HUES64 (cell line): Measurements from ENCODE around the gene ABCD3.
"Not testable (repeated sequence)": the region's sequence is repeated elsewhere in the genome, so short reads cannot be mapped to it uniquely, and the experiment has no call there.

Source experiments
- H3K27ac ChIP-seq: 2 replicates; pipeline ENCODE4 v1.7.0; 2013; ENCODE audit warnings: low read depth, low read length, inconsistent platforms
- H3K27me3 ChIP-seq: 2 replicates; pipeline ENCODE4 v1.6.1; 2013; ENCODE audit warnings: mild to moderate bottlenecking, low read length; ENCODE audit not compliant: insufficient read depth
- H3K36me3 ChIP-seq: 2 replicates; pipeline ENCODE4 v1.6.1; 2013; ENCODE audit warnings: mild to moderate bottlenecking, low read length; ENCODE audit not compliant: insufficient read depth
- H3K4me1 ChIP-seq: 2 replicates; pipeline ENCODE4 v1.6.1; 2013; ENCODE audit warnings: mild to moderate bottlenecking, low read length, moderate library complexity; ENCODE audit not compliant: insufficient read depth
- H3K4me3 ChIP-seq: 2 replicates; pipeline ENCODE4 v1.5.1; 2013; ENCODE audit warnings: mild to moderate bottlenecking, low read length, moderate library complexity
- H3K9ac ChIP-seq: 2 replicates; pipeline ENCODE4 v1.6.1; 2013; ENCODE audit warnings: mild to moderate bottlenecking, low read depth, low read length
- H3K9me3 ChIP-seq: 2 replicates; pipeline ENCODE4 v1.6.1; 2013; ENCODE audit warnings: low read depth, low read length; ENCODE audit not compliant: insufficient read depth
- WGBS: fragments of 150-250, 120-280 bp; methylation state at CpG from one replicate; pipeline ENCODE4 v1.1.7; 2013; ENCODE audit warnings: missing lambda C conversion rate; 5-methylcytosine and 5-hydroxymethylcytosine counted together

The ABCD3 gene

DNA sequence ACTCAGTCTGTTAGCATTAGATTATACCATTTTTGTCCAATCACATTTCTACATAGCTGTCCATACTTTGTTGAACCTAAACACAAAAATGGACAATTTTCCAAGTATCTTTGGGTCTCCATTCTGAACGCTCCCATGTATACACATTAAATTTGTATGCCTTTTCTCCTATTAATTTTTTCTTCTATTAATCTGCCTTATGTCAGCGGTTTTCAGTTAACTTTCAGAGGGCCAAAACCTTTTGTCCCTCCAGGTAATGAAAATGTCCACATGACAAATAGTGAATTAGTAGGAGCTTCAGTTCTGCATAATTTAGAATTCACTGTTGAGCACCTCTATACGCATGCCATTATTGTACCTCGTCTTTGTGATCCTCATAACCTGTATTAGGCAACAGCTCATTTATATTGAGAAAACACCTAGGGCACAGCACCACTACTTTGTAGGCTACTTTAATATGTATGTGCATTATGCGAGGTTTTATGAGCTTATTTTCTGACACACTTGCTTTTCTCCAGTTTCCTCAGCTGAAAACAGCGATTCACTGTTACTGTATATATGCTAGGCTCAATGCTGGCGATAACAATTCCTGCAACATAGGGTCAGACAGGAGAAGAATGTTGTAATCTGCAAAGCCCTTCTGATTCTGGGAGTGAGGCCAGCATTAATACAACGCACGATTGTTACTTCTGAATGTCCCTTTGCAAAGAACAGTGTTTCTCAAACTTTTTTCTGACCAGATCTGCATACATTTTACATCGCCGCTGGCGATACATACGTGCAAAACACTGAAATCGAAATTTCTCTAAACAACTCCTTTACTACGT is 1.1 kb upstream of the ABCD3 start:
- Histone ChIP-seq H3K9ac (peak overlapping the region; percentile 75; the same call in 1 of the 2 replicates), H3K9me3 (no peaks in the 10 kb centered on the region), H3K4me3 (peak overlapping the region; percentile 70), H3K36me3 (no peaks in the 10 kb centered on the region), H3K4me1 (peaks cover 12% of the 10 kb centered on the region; the same call in 1 of the 2 replicates), H3K27me3 (peaks cover 27% of the 10 kb centered on the region), H3K27ac (no peak overlapping the region)
- WGBS: 76% methylated on average over 15 of the region's 15 CpGs

DNA sequence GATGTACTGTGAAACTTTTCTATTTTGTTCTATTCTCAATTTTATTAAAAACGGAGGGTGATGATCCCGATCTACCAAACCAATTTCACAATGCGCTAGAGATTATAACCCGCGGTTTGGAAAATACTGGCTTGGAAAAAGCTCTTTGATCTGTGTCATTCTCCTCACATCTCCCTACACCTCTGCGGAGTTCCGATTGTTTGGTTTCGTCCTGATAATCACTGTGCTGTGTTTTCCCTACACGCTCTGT is 536 bp upstream of the ABCD3 start:
- peak overlapping the region; percentile 75 for H3K9ac ChIP-seq
- H3K4me3 ChIP-seq: peak overlapping the region; percentile 70
- no peaks in the 10 kb centered on the region for H3K9me3 ChIP-seq
- peaks cover 27% of the 10 kb centered on the region for H3K27me3 ChIP-seq
- WGBS: 8% methylated on average over 9 of the region's 9 CpGs
- H3K27ac ChIP-seq: peak overlapping the region; percentile 16; the same call in 1 of the 2 replicates
- H3K36me3 ChIP-seq: no peaks in the 10 kb centered on the region
- peaks cover 12% of the 10 kb centered on the region; the same call in 1 of the 2 replicates for H3K4me1 ChIP-seq

DNA sequence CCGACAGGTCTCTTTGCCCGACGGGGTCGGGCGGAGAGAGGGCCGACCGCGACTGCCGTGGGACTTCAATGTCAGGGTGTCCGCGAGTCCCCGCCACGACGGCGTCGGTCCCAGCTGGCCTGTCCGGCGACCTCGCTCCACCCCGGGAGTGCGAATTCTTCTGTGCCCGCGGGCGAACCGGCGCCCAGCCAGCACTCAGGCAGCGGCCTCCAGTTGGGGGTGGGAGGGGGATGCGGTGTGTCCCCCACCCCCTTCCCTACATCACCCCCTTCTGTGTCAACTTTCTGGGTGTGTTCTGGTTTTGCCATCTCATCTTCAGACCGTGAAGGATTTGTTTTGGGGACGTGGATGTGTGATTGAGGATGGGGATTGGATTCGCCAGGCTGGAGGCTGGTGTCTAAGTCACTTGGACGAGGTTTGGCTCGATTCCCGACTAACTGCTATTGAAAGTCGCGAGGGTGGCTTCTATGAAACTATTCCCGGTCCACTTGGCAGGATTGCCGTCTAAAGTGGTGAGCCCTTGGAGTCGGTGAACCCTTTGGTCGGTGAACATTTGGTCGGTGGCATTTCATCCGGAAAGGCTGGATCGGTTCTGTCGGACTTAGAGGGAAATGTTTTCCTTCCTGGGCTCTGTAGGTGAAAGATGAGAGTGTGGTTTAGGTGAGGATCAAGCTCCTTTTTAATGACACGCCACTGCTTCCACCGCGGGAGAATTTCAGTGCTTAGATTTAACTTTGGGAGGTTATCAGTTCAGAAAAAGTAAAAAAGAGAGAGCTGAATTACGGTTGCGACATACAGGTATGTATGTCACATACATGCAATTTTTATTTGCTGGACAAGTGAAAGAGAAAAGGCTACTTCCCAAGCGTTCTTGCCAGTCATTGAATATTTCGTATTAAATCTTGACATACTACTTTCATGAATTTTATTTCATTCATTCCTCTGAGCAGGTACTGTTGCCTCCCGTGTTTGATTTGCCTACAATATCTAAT is 771 bp downstream of the ABCD3 start:
- Histone ChIP-seq H3K36me3 (no peaks in the 10 kb centered on the region), H3K9ac (peak overlapping the region; percentile 75), H3K4me3 (peak overlapping the region; percentile 70), H3K4me1 (peaks cover 12% of the 10 kb centered on the region; the same call in 1 of the 2 replicates), H3K9me3 (no peaks in the 10 kb centered on the region), H3K27ac (peak overlapping the region; percentile 70; the same call in 1 of the 2 replicates), H3K27me3 (peaks cover 27% of the 10 kb centered on the region)
- 5% methylated on average over 44 of the region's 52 CpGs for WGBS

GRCh38 chr1:94422115-94422820 is 4.1 kb downstream of the ABCD3 start:
- Histone ChIP-seq H3K4me3 (no peak overlapping the region), H3K9ac (no peak overlapping the region), H3K4me1 (peaks cover 14% of the 10 kb centered on the region; the same call in 1 of the 2 replicates), H3K27me3 (peaks cover 22% of the 10 kb centered on the region), H3K36me3 (no peaks in the 10 kb centered on the region), H3K27ac (no peak overlapping the region), H3K9me3 (no peaks in the 10 kb centered on the region)
- WGBS: 91% methylated on average over 8 of the region's 8 CpGs

DNA sequence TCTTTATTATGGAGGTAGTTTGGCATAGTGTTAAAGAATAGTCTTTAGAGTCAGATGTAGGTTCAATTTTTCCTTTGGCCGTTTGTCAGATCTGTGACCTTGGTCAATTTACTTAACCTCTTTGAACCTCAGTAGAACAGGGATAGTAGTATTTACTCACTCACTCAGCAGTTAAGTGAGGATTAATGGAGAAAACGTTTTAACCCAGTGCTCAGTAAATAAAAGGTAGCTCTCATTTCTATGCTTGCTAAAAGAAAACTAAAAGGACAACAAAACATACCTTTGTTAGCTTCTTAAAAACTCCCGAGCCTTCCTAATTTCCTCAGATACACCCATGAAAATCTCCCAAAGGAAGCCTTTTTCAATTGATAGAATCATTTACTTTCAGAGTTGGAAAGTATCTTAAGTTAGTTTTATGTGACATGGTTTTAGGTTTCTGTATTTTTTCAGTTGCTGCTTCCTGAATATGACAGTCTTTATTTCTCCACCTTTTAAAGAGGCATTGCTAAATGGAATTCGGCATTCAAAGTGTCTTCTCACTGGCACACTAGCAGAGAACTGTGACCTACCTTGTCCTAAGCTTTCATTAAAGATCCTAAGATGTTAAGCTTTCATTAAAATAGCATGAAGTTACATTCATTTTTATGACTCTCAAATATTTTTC is 7.8 kb downstream of the ABCD3 start:
- Histone ChIP-seq H3K9me3 (peaks cover 6% of the 10 kb centered on the region; the same call in 1 of the 2 replicates), H3K4me3 (no peak overlapping the region), H3K36me3 (no peaks in the 10 kb centered on the region), H3K4me1 (peaks cover 5% of the 10 kb centered on the region; the same call in 1 of the 2 replicates), H3K9ac (no peak overlapping the region), H3K27me3 (no peaks in the 10 kb centered on the region), H3K27ac (no peak overlapping the region)
- WGBS: 62% methylated on average over 4 of the region's 4 CpGs

GRCh38 chr1:94426485-94426870 is 8.3 kb downstream of the ABCD3 start:
- H3K4me3 ChIP-seq, H3K9me3 ChIP-seq, H3K9ac ChIP-seq, H3K27me3 ChIP-seq, H3K36me3 ChIP-seq, H3K4me1 ChIP-seq, H3K27ac ChIP-seq: not testable (repeated sequence)
- WGBS: 96% methylated on average over 9 of the region's 9 CpGs

DNA sequence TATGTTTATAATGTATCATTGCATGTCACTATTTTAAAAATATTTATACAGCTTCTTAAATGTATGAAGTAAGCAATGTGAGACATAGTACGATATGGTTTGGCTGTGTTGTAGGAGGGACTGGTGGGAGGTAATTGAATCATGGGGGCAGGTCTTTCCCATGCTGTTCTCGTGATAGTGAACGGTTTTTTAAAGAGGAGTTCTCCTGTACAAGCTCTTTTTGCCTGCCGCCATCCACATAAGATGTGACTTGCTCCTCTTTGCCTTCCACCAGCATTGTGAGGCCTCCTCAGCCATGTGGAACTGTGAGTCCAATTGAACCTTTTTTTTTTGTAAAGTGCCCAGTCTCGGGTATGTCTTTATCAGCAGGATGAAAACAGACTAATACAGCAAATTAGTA is 10.3 kb downstream of the ABCD3 start:
- no peak overlapping the region for H3K27ac ChIP-seq
- 96% methylated on average over 5 of the region's 5 CpGs for WGBS

GRCh38 chr1:94428927-94429528 is 10.8 kb downstream of the ABCD3 start:
- H3K36me3 ChIP-seq, H3K4me3 ChIP-seq, H3K9me3 ChIP-seq, H3K9ac ChIP-seq, H3K27me3 ChIP-seq, H3K27ac ChIP-seq, H3K4me1 ChIP-seq: not testable (repeated sequence)
- WGBS: 95% methylated on average over 3 of the region's 3 CpGs

More for the DNA sequence above, 10.3 kb downstream of the ABCD3 start:
- Histone ChIP-seq H3K9ac (no peak overlapping the region), H3K36me3 (no peaks in the 10 kb centered on the region), H3K9me3 (peaks cover 6% of the 10 kb centered on the region; the same call in 1 of the 2 replicates), H3K27me3 (no peaks in the 10 kb centered on the region), H3K4me3 (no peak overlapping the region), H3K4me1 (peaks cover 5% of the 10 kb centered on the region; the same call in 1 of the 2 replicates)

DNA sequence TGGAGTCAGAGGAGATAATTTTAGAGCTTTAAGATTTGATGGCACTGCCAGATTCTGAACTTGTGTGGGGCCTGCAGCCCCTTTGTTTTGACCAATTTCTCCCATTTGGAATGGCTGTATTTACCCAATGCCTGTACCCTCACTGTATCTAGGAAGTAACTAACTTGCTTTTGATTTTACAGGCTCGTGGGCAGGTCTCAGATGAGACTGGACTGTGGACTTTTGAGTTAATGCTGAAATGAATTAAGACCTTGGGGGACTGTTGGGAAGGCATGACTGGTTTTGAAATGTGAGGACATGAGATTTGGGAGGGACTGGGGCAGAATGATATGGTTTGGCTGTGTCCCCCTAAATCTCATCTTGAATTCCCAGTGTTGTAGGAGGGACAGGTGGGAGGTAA is 11.9 kb downstream of the ABCD3 start:
- H3K4me3 ChIP-seq, H3K36me3 ChIP-seq, H3K27me3 ChIP-seq, H3K9ac ChIP-seq, H3K9me3 ChIP-seq, H3K27ac ChIP-seq, H3K4me1 ChIP-seq: not testable (repeated sequence)
- 85% methylated on average over 1 of the region's 1 CpG for WGBS

DNA sequence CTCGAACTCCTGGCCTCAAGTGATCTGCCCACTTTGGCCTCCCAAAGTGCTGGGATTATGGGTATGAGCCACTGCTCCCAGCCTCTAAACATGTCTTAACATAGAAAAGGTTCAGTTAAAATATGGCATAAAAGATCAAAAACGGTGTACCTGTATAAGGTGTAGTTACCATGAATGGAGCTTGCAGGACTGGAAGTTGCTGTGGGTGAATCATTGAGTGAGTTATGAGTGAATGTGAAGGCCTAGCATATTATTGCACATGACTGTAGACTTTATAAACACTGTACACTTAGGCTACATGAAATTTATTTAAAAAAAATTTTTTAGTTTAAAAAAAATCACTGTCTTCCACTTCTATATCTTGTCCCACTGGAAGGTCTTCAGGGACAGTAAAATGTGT is 15.7 kb downstream of the ABCD3 start:
- Histone ChIP-seq H3K9me3 (peaks cover 15% of the 10 kb centered on the region), H3K9ac (no peak overlapping the region), H3K4me3 (no peak overlapping the region), H3K36me3 (0 out of 2 replicates have a peak, but pooled peaks cover 4% of the 10 kb centered on the region), H3K4me1 (no peaks in the 10 kb centered on the region), H3K27ac (no peak overlapping the region), H3K27me3 (no peaks in the 10 kb centered on the region)
- 90% methylated on average over 2 of the region's 2 CpGs for WGBS
